ENCODE results near the gene HOXC13. TPM values are rescaled to one million over a fixed set of nuclear protein-coding genes. Genes with fewer than 3 reads are reported as not detected.

Gene HOXC13
- total RNA-seq, 1 donor from 2014 or later = not detected

DNA sequence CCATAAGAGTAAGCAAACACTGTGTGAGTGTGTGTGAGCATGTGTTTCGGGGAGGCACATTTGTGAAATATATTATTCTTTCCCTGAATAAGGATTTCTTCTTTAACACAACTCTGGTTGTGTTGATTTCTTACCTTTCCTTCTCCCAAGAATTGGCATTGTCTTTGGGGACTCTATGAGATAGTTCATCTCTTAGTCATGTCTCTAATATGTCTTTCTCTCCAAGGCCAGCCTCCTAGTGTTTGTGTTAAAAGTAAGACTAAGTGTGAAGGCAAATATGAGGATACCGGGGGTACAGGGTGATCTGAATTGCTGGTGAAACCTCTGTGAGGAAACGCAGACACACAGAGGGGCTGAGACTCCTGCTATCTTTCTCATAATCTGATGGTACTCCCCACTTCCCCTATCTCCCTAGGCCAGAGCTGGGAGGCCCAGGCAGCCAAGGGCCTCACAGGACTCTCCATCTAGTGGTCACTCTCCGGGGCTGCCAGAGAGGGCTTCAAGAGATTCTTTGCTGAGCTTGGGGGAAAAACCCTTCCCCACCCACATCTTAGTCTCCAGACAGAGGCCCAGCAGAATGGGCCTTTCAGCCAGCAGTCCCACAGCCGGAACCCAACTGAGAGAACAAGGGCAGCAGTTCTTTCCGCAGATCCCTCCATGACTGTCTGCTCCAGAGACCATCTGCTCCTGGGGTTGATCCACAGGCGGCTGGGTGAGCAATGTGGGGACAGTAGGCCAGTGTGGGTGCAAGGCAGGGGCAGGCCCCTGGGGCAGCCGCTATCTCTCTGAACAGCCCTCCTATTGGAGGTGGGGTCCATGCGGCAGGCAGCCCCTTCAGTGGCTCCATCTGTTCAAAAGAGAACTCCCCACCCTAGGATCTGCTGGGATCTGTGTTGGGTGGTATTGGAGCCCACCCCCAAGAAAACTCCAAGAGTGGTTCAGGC, 10.3 kb downstream of the HOXC13 start:
- no peak for TF ChIP-seq POLR2AphosphoS5 (IDR thresholded peaks at IDR 0.05; ENCODE audit: insufficient read depth in 1 of 2, low read depth in 1 of 2)
- TF ChIP-seq POLR2A (IDR thresholded peaks at IDR 0.05) = no peak
- TF ChIP-seq, protein P1, sequence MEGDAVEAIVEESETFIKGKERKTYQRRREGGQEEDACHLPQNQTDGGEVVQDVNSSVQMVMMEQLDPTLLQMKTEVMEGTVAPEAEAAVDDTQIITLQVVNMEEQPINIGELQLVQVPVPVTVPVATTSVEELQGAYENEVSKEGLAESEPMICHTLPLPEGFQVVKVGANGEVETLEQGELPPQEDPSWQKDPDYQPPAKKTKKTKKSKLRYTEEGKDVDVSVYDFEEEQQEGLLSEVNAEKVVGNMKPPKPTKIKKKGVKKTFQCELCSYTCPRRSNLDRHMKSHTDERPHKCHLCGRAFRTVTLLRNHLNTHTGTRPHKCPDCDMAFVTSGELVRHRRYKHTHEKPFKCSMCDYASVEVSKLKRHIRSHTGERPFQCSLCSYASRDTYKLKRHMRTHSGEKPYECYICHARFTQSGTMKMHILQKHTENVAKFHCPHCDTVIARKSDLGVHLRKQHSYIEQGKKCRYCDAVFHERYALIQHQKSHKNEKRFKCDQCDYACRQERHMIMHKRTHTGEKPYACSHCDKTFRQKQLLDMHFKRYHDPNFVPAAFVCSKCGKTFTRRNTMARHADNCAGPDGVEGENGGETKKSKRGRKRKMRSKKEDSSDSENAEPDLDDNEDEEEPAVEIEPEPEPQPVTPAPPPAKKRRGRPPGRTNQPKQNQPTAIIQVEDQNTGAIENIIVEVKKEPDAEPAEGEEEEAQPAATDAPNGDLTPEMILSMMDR (IDR thresholded peaks at IDR 0.05) = no peak
- no peak overlapping the region for H3K27ac ChIP-seq
- no peaks in the 10 kb centered on the region for H3K9me3 ChIP-seq
- peaks cover 18% of the 10 kb centered on the region for H3K27me3 ChIP-seq
- intact Hi-C loops (cut with DNase I) = no loop called here
- H3K4me3 ChIP-seq = no peak overlapping the region
- peaks cover 13% of the 10 kb centered on the region for H3K4me1 ChIP-seq
- DNase-seq (ENCODE audit: extremely low spot score in 2 of 2) = no peak
- no peaks in the 10 kb centered on the region for H3K36me3 ChIP-seq

DNA sequence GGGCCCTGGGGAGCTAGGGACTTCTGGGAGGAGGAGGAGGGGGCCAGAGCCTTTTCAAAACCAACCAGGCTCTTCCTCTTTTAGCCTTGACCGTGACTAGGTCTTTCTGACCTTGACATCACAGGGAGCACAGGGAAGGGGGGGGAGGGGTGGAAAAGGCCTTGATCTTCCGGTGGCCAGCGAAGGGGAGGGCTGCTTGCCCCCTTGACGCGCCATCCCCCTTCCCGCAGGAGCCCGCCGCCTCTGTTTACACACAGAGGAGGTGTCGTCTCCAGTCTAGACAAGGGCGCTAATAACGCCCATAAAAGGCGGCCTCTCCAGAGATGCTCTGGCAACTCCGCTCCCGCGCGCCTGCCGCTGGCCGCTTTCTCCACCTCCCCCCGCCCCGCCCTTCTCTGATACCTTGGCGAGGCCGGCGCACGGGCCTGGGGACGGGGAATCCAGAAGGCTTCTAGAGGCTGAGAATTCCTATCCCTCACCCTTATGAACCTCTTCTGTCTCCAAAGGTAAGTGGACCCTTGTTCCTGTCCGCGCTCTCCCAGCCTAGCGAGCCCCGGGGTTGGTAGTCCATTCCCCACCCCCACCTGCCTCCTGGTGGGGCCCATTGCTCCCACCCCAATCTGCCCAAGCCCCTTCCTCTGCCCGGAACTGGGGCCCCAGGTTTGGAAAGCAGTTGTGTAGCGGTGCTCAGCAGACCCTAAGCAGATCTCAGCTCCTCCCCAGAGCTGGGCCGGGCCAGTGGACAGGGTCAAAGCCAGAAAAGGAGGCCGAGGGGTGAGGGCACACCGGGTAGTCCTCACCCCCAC, 11.2 kb downstream of the HOXC13 start:
- Histone ChIP-seq H3K9me3 (no peaks in the 10 kb centered on the region), H3K27ac (no peak overlapping the region), H3K36me3 (no peaks in the 10 kb centered on the region), H3K4me3 (no peak overlapping the region), H3K27me3 (peaks cover 25% of the 10 kb centered on the region), H3K4me1 (peaks cover 13% of the 10 kb centered on the region)
- DNase-seq (ENCODE audit: extremely low spot score in 2 of 2) = no peak
- intact Hi-C loops (cut with DNase I) = no loop called here
- TF ChIP-seq POLR2AphosphoS5 (IDR thresholded peaks at IDR 0.05; ENCODE audit: insufficient read depth in 1 of 2, low read depth in 1 of 2) (no peak), POLR2A (IDR thresholded peaks at IDR 0.05) (no peak)
- TF ChIP-seq, protein P1 (IDR thresholded peaks at IDR 0.05) = no peak

DNA sequence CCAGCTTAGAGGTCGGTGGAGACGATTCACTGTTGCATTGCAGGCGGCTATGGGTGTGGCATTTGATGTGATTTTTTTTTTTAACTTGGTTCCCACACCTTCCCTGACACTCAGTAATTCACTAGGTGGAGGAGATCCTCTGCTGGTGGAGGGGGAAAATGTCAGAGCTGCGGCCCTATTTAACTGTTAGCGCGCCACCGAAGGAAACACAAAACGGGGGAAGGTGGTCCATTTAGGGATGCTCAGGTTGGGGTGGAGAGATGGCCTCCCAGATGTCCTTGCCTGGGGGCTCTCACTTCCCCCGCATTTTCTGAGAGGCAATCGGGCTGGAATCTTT, 11.8 kb downstream of the HOXC13 start:
- TF ChIP-seq, protein P1 (IDR thresholded peaks at IDR 0.05) = no peak
- TF ChIP-seq POLR2AphosphoS5 (IDR thresholded peaks at IDR 0.05; ENCODE audit: insufficient read depth in 1 of 2, low read depth in 1 of 2) (no peak), POLR2A (IDR thresholded peaks at IDR 0.05) (no peak)
- no peak for DNase-seq (ENCODE audit: extremely low spot score in 2 of 2)
- Histone ChIP-seq H3K27ac (no peak overlapping the region), H3K4me3 (no peak overlapping the region), H3K9me3 (no peaks in the 10 kb centered on the region), H3K27me3 (peaks cover 31% of the 10 kb centered on the region), H3K4me1 (peaks cover 13% of the 10 kb centered on the region), H3K36me3 (no peaks in the 10 kb centered on the region)
- intact Hi-C loops (cut with DNase I) = no loop called here

DNA sequence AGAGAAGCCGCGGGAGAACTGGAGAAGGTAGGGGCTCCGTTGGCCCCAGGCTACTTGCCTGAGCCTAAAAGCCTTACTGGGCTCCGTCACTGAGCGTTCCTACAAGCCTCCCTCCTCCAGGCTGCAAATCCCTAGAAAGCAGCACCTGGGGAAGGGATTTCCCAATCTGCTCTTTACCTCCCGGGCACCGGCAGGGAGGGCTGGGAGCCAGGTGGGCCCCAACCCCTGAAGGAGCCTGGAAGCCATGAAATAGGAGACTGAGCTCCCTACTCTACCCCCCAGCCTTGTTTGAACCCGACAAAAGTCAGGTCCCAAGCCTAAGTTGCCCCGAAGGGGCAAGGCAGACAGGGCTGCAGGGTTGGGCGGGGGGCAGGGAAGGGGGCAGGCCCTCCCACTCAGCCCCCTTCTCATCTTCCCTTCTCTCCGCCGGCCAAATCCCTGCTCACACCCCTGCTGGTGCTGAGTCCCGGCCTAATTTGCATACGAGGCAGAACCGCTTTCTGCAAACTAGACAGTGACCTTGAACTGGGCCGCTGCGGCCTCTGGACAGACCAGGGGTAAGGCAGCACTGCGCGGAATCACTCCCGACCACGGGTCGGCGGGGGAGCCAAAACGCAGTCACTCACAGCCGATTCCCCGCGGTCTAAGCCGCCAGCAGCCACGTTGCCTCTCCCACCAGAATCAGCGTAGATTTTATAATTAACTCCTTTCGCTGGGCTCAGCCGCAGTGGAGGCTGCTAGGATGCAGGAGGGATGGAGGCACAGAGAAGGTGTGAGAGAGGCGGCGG, 12.4 kb downstream of the HOXC13 start:
- Histone ChIP-seq H3K4me1 (peaks cover 13% of the 10 kb centered on the region), H3K9me3 (no peaks in the 10 kb centered on the region), H3K27me3 (peaks cover 33% of the 10 kb centered on the region), H3K27ac (no peak overlapping the region), H3K4me3 (no peak overlapping the region), H3K36me3 (no peaks in the 10 kb centered on the region)
- no peak for DNase-seq (ENCODE audit: extremely low spot score in 2 of 2)
- no peak for TF ChIP-seq POLR2A (IDR thresholded peaks at IDR 0.05)
- TF ChIP-seq POLR2AphosphoS5 (IDR thresholded peaks at IDR 0.05; ENCODE audit: insufficient read depth in 1 of 2, low read depth in 1 of 2) = no peak
- TF ChIP-seq, protein P1 (IDR thresholded peaks at IDR 0.05) = no peak
- intact Hi-C loops (cut with DNase I) = no loop called here
